Endothelial cell of hepatic sinusoid (primary cell): ENCODE measurements around the gene FAM236B.
"Not testable (repeated sequence)": the region's sequence is repeated elsewhere in the genome, so short reads cannot be mapped to it uniquely, and the experiment has no call there.

Experiments
- in situ Hi-C: cut with HindIII; loops from 2 replicates; pipeline ENCODE4 v1.10.0; 2017; ENCODE audit warnings: low sequenced_read_pairs

Gene FAM236B

DNA sequence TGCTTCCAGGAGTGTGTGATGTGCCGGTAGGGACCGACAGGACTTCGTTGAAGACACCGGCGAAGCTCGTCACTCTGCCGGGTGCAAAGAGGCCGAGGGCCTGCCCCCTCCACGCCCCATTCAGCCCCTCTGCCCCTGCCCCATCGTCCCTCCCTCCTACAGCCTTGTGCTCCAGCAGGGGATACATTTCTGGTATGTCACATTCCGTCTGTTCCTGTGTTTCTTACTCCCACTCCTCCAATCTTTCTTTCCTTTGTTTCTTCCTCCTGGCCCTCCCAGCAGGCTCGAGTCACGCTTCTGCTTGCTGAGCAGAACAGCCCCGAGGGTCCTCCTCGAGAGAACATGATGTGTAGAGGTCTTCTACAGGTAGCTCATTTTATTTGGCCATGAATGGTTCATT is at the start of gene FAM236B:
Gene FAM236B (minus strand): TSS at position 101 of the 400 bp plus-strand sequence. CDS start 100 bp downstream, at position 1.
- in situ Hi-C loops, result not testable (repeated sequence)

DNA sequence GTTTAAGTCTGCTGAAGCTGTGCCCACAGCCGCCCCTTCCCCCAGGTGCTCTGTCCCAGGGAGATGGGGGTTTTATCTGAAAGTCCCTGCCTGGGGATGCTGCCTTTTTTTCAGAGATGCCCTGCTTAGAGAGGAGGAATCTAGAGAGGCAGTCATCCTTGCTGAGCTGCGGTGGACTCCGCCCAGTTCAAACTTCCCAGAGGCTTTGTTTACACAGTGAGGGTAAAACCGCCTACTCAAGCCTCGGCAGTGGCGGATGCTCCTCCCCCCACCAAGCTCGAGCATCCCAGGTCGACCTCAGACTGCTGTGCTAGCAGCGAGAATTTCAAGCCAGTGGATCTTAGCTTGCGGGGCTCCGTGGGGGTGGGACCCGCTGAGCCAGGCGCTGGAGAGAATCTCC is 48.2 kb upstream of the FAM236B start:
- in situ Hi-C loops, result not testable (repeated sequence)

DNA sequence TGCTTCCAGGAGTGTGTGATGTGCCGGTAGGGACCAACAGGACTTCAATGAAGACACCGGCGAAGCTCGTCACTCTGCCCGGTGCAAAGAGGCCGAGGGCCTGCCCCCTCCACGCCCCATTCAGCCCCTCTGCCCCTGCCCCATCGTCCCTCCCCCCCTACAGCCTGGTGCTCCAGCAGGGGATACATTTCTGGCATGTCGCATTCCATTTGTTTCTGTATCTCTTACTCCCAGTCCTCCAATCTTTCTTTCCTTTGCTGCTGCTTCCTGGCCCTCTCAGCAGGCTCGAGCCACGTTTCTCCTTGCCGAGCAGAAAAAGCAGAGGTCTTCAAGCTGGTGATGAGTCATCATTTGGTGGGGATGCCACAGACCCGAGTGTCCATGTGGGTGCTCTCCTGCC is 25.6 kb upstream of the FAM236B start, which contains the start of gene FAM236D:
Gene FAM236D (minus strand): TSS at position 101 of the 400 bp plus-strand sequence. CDS start 100 bp downstream, at position 1.
- in situ Hi-C loops, result not testable (repeated sequence)

DNA sequence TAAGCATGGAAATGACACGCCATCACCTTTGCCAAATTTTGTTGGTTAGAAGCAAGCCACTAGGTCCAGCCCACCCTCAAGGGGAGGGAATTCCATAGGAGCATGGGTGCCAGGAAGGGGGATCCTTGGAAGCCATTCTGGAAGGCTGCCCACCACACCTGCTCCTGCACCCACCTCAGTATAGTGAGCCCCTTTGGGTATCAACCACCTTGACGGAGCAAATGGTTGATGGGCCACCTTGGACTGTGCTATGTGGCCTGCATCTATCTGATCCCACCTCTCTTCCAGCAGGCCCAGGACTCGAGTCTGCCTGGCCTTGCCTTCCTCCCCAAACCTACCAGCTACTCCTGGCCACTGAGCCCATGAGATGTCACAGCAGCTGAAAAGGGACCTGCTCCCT is 7.9 kb upstream of the FAM236B start:
- in situ Hi-C loops, result not testable (repeated sequence)

DNA sequence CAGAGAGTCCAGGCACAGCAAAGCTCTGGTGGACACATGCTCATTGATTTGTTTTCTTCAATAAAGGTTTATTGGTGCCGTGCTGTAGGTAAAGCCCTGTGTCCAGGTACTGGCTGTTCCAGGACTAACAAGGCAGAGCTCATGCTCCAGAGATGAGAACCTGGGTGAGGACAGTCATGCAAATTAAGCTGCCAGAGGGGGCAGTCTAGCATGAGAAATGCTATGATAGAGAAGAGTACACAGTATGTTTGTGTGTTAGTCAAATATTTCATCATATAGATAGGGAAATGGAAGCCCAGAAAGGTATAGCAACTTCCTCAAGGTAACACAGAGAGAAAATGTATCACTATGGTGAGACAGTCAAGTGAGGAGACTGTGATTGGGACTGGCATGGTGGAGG is 5.7 kb upstream of the FAM236B start:
- in situ Hi-C loops, result not testable (repeated sequence)

DNA sequence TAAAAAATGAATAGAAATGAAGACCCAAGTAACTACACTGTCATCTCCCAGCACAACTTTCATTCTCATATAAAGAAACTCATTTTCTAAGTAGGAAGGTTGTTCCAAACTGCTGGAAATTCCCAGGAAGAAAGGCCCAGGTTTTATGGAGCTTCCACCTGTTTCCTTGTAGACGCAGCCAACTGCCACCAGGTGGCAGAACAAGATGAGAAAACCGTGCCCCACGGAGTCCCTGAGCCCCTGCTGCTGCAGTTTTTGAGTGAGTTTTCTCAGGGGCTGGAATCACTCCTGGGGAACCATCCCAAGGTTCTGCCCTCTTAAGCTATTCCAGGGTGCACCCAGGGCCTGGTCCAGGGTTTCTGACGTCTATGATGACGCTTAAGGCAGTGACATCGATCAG is 1.5 kb upstream of the FAM236B start:
- in situ Hi-C loops, result not testable (repeated sequence)

DNA sequence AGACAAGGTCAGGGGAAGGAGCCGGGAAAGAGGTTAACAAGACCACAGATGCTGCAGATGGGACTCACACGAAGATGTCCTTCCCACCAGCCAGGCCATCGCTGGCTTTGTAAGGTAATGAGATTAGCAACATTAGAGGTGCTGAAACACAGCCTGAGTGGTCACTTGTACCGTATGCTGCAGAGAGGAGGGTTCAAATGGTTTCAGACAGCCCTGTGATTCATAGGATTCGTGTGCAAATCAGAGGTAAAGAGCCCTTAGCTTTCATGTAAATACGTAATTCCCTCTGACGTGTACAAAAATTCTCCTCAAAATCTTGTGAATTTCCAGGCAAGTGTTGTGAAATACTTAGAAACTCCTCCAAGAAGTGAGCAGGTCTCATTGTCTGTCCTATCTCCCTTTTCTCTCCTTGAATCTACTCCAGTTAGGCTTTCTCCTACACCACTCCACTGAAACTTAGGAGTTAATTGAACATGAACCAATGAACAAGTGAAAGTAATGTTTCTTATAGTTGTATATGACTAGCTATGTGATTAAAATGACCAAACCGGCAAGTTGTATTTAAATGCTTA is 991 bp upstream of the FAM236B start:
- in situ Hi-C loops, result not testable (repeated sequence)

DNA sequence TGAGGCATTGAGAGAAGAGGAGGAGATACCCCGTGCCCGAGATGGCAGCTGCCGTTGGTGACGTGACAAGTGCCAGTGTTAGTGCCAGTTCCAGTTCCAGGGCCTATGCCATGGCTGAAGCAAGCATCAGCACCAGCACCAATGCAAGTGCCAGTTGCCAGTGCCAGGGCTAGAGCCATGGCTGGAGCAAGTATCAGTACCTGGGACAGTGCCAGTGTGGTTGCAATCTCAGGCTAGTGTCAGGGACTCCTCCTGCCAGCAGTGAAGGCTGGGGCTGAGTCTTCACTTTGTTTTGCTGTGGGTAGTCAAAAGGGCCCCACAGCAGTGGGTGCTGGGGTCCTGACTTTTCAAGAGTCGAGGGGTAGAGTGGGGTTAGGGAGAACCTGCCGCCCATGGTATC is 4.3 kb downstream of the FAM236B start:
- in situ Hi-C loops, result not testable (repeated sequence)

DNA sequence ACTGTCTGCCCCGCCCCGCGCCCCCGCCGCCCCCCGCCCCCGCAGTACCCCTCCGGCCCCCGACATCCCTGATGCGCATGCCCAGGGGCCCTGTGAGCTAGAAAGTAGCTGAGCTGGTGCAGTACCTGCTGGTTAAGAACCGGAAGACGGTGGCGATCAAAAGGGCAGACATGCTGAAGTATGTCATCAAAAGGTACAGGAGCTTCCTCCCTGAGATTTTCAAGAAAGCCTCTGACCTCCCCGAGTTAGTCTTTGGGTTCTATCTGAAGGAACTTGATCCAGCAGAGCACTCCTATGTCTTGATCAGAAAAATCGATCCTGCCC is 5.0 kb downstream of the FAM236B start:
- in situ Hi-C loops, result not testable (repeated sequence)

DNA sequence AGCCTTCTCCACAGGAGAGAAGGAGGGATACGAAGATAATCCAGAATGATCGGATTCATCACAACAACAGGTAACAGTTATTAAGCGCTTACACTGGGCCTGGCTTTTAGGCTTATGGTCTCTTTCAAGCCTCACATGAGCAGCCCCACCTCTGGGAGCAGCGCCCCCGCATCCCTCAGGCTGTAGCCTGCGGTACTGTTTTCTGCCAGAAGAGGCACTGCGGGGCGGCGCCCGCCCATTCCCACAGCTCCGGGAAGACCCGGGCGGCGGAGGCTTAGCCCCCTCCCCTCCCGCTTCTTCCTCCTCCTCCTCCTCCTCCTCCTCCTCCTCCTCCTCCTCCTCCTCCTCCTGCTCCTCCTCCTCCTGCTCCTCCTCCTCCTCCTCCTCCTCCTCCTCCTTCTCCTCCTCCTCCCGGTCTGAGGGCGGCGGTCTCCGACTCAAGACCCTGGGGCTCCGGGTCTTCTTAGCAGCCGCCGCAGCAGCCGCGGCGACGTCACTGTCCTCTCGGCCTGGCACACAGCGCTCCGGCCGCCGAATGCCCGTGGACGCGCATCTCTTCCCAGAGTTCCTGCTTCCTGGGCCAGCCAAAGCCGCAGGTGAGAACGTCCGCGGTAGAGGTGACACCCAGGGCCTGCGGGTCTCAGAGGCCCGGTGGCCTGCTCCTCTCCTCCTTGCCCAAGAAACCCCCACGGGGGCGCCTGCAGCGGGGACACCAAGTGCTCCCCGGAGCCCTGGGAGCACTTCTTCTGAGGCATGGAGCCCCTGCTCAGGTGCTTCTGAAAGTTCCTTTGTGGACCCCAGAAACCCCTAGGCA is 5.6 kb downstream of the FAM236B start, which contains the start of gene DMRTC1B:
Gene DMRTC1B (plus strand): TSS at position 238 of the 814 bp plus-strand sequence. CDS start 68,246 bp downstream, outside the sequence.
- in situ Hi-C loops, result not testable (repeated sequence)

DNA sequence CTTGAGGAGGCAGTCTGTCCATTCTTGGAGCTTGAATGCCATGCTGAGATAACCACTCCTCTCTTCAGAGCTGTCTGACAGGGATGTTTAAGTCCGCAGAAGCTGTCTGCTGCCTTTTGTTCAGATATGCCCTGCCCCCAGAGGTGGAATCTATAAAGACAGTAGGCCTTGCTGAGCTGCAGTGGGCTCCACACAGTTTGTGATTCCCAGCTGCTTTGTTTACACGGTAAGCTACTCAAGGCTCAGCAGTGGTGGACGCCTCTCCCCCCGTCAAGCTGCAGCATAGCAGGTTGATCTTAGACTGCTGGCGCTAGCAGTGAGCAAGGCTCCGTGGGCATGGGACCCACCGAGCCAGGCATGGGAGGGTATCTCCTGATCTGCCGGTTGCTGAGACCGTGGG is 22.0 kb downstream of the FAM236B start:
- in situ Hi-C loops, result not testable (repeated sequence)

DNA sequence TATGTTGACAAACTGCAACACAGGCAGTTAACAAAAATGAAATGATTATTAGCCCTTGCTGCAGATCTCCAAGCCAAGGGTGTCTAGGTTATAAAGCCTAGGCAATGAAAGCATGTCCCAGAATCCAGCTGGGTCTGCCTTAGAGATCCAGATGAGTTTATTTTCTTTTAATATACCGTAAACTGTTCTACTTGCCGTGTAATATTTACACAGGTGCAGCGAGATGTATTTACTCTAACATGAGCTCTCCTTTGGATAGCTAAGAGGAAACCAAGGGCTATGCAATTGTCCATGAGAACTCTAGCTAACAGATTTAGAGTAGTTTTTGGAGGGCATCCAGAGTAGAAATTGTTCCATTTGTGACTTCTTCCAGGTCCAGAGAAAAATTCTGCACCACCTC is 33.9 kb downstream of the FAM236B start:
- in situ Hi-C loops, result not testable (repeated sequence)

DNA sequence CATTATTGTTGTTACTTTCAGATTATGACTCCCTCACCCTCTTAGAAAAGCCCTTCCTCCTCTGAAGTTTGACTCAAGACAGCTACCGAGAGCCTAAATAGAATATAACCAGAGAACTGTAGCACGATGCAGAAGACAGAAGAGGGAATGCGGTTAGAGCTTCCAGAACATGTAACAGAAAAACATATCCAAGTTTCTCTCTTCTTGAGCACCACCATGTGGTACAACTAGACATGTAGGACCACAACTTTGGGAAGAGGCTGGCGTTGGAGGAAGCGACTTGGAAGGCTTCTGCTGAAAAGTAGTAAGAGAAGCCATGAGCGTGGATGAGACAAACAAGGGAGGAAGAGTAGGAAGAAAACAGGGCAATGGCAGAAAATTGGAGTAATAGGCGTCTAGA is 36.9 kb downstream of the FAM236B start:
- in situ Hi-C loops, result not testable (repeated sequence)

DNA sequence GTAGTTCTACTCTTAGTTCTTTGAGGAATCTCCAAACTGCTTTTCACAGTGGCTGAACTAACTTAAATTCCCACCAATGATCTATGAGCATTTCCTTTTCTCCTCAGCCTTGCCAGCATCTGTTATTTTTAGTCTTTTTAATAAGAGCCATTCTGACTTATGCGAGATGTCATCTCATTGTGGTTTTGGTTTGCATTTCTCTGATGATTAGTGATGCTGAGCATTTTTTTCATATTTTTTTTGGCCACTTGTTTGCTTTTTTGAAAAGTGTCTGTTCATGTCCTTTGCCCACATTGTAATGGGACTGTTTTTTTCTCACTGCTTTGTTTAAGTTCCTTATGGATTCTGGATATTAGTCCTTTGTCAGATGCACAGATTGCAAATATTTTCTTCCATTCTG is 46.9 kb downstream of the FAM236B start:
- in situ Hi-C loops, result no loop called here

DNA sequence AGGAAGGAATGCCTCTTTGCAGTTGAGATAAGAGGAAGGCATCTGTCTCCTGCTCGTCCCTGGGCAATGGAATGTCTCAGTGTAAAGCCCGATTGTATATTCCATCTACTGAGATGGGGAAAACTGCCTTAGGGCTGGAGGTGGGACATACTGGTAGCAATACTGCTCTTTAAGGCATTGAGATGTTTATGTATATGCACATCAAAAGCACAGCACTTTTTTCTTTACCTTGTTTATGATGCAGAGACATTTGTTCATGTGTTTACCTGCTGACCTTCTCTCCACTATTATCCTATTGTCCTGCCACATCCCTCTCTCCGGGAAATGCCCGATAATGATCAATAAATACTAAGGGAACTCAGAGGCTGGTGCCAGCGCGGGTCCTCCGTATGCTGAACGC is 48.8 kb downstream of the FAM236B start:
- in situ Hi-C loops, result not testable (repeated sequence)
